HG03378 (cell line): ENCODE results near the gene TMEM154.

Source experiments
- ATAC-seq: cut with Tn5 transposase; IDR thresholded peaks from one replicate; pipeline ENCODE4 v1.9.1; 2021; ENCODE audit warnings: mild to moderate bottlenecking, moderate library complexity; ENCODE audit not compliant: unreplicated experiment

The TMEM154 gene

DNA sequence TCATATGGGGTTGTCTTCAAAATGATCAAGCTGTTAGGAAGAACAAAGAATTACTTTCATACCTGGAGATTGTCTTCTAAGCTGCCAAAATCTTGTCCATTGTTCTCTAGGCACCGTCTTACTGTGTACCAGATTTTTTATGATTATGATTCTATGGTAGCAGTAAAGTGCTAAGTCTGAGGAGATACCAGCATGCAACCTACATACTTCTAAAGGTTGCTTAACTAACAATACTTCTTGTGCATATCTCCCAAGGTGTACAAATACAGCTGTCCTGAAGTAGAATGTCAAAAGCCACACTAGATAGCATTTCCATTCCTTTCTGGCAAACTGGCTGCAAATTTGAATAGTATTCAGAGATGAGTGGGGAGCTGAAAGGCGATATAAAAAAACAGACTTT is 81.3 kb downstream of the TMEM154 start:
- no peak for ATAC-seq

DNA sequence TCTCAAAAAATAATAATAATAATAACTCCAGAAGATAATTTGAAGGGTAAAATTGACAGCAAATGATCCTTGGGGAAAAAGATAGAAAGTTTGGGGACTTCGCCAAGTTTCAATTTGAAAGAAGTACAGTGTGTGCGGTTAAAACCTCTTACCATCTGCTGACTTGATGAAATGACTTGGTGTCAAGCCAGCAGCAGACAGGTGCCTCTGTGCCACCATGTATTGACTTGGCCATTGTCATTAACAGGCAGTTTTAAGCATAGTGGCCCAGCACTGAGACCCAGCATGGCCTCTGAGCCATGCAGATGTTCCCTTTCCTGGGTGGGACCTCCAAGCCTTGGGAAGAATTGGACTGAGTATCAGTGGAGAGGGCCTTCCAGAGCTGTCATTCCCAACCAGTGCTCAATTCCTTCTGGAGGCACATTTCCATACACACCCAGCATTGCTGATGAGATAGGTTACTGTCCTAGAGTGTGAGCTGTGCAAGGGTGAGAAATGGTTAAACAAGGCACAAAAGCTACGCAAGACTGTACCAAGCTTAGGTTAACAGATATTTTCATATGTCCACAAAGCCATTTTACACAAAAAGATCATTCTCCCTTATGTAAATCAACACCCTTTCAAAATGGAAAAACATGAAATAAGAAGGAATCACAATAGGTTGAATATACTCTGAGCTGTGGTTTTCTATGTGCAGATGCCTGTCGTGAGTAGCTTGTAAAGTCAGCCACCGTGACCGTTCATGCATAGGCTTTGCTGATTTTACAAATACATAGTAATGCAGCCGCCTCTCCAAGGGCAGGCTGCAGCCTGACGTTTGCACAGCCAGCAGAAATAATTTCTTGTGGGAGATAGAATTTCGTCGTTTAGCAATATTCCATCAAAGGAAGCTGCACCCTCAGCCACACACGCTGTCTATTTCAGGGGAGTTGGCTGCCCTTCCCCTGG is 84.5 kb downstream of the TMEM154 start:
- ATAC-seq, result peak; percentile 87

- no peak for ATAC-seq
Observed at GRCh38 chr4:152594057-152594456, 85.7 kb downstream of the TMEM154 start.

DNA sequence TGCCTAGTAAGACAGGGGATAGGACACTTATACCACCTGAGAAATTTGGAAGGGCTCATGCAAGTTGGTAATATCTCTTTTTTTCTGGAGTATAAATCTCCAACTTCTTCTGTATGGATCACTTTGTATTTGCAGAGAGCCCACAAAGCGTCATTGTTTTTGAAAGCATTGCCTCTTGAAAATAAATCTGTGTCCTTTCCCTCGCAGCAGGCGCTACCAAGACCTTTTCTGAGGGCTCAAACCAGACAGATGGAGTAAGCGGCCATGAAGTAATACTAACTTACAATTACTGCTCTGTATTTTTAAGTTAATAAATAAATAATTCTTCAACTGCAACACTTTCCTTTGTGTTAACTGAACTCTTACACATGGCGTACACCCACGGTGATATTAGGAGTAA is 87.9 kb downstream of the TMEM154 start:
- no peak for ATAC-seq

DNA sequence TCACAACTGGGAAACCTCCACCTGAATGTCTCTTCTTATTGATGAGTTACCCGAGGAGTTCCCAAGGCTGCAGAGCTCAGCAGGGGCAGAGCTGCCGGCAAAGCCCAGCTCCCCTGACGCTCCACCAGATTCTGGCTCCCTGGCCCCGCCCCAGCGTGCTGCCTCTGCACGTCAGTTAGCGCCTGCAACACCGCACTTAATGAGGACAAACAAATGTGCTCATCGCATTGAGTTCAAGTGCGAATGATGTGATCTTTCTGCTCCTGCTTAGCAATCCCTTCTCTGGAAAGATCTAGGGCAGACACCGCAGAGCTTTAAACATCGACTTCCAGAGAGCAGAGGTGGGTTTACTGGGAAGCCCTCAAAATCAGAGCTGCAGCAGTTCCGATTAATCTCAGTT is 88.4 kb downstream of the TMEM154 start:
- no peak for ATAC-seq

DNA sequence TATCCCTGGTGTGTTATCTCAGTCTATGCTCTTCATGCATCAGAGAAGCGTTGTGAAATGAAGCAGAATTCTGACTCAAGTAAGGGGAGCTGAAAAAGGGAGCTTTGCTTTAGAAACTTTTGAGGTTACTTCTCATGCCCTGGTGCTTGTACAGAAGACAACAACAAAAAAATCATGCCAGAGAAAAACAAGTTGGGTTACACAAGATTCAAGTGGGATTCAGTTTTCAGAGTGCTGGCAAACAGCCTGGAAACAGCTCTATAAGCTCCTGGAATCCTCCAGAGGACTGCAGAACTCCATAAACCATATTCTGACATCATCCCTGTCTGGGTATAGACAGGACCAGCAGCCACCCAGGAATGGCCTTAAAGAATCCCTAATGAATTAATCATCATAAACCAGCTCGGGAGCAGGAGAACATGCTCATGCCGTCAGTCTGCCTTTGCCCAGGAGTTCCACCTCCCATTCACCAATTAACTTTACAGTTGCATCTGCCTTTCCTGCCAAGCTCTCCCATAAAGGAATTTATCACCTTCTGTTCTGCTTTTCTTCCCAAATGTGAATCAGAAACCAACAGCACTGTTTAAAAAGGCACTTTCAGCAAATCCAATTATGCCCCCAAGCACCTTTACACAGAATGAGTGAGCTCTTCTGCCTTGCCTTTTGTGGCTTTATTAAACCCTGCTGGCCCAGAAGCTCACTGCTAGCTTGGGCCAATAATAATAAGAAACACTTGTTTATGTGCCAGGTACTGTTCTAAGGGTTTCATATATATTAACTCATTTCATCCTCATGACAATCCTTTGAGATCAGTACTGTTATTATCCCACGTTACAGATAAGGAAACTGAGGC is 89.4 kb downstream of the TMEM154 start:
- no peak for ATAC-seq

- no peak for ATAC-seq
Observed at GRCh38 chr4:152588869-152589268, 90.9 kb downstream of the TMEM154 start.

- ATAC-seq, result no peak
Observed at GRCh38 chr4:152587127-152587526, 92.7 kb downstream of the TMEM154 start.

DNA sequence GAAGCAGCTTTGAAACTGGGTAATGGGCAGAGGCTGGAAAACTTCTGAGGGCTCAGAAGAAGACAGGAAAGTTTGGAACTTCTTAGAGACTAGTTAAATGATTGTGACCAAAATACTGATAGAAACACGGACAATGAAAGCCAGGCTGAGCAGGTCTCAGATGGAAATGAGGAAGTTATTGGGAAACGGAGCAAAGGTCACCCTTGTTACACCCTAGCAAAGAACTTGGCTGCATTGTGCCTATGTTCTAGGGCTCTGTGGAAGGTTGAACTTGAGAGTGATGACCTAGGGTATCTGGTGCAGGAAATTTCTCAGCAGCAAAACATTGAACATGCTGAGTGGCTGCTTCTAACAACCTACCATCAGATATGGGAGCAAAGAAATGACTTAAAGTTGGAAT is 93.1 kb downstream of the TMEM154 start:
- no peak for ATAC-seq

- peak; percentile 62 for ATAC-seq
Observed at GRCh38 chr4:152585023-152585441, 94.8 kb downstream of the TMEM154 start.

- ATAC-seq, result no peak
Observed at GRCh38 chr4:152581536-152582160, 98.1 kb downstream of the TMEM154 start.

GRCh38 chr4:152579916-152580315 is 99.9 kb downstream of the TMEM154 start:
- ATAC-seq, result no peak

DNA sequence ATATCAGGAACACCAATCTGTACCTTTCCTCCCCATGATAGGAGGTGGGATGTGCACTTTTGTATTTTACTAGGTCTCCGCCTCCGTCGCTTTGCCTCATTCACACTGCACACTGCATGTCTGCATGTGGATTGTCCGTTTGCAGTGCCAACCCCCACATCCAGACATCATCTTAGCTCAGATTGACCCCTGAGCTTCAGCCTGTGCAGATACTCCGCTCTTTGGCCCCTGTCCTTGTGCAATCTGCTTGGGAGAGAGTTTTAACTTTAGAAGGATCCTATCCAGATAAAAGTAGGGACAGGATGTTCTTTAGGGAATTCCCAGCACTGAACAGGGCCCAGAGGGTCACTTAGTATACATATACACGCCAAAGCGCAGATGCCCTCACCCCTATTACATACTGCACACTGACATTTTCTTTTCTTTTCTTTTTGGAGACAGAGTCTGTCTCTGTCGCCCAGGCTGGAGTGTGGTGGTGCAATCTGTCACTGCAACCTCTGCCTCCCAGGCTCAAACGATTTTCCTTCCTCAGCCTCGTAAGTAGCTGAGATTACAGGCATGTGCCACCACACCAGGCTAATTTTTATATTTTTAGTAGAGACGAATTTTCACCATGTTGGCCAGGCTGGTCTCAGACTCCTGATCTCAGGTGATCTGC is 100.6 kb downstream of the TMEM154 start:
- no peak for ATAC-seq

DNA sequence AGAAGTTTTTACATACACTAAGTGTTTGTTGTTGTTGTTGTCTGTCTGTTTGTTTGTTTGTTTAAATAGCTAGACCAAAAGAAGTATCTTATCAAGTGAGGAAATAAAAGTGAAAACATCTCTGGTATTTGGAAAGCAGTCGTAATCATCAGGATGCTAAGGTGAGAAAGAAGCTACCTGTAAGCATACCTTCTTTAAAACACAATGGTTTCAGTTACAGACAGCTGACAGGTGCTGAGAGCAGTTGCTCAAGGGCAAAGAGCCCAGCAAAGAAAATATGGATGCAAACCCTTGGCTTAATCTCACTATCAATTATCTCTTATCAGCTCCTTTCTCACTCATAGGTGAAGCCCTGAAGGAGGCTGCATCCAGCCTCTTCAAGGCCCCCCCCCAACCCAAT is 101.1 kb downstream of the TMEM154 start:
- no peak for ATAC-seq

GRCh38 chr4:152577708-152578396 is 101.9 kb downstream of the TMEM154 start:
- ATAC-seq, result no peak

DNA sequence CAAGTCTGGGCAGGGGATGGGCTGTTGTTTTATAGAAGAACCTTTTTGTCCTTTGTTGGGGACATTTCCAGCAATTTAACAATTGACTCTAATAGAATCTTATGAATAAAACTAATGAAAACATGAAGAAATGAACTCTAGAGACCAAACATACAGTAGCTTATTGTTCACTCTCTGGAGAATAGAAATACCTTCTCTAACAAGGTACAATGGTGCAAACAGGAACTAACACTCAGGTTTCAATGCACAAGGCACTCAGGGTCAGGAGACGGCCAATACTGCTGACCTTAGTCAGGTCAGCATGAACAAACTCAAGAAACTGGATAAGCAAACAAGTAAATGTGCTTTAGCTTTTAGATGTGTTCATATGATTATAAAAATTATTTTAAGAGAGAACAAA is 104.3 kb downstream of the TMEM154 start:
- ATAC-seq, result no peak

- ATAC-seq, result no peak
Observed at GRCh38 chr4:152573861-152574260, 105.9 kb downstream of the TMEM154 start.

DNA sequence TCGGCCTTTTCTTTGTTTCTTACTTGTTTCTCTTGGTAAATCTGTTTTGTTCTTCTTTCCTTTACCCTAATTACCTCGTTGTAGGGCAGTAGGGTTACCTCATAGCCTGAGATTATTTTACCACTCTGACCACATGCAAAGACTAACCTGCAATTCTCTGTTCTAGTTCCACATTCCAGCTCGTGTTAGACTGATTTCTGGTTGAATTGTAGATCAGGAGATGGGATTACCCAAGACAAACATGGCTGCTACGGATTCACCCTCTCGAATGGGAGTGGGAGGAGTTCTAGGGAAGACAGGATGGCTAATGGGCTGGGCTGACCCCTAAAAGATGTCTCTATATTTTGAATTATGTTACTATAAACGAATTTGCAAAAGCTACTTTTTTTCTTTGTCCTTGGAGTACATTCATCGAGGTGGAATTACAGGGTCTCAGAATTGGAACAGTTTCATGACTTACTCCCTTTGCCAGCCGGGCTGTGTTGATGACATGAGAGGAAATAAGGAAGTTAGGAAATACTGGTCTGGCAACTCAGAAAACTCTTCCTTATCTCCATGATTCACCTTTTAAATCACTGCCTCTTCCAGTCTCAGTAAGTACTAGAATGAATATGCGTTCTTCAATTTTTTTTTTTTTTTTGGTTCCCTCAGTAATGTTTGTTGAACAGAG is 107.2 kb downstream of the TMEM154 start:
- peak; percentile 76 for ATAC-seq

DNA sequence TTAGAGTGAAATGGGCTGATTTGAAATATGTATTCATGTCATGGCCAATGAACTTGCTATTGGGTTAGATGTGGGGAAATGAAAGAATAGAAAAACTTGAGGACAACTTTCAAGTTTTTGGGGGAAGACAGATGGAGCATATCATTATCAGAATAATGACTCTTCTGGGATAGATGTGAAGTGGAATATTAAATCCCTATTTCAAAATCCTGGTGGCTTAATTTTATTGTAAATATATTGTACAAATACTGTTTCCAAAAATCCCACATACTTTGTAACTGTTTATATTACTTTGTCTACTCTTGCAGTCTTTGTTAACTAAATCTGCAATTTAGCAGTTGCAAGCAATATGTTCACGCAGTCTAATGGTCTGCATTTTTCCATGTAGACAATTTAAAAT is 108.0 kb downstream of the TMEM154 start:
- ATAC-seq, result no peak

DNA sequence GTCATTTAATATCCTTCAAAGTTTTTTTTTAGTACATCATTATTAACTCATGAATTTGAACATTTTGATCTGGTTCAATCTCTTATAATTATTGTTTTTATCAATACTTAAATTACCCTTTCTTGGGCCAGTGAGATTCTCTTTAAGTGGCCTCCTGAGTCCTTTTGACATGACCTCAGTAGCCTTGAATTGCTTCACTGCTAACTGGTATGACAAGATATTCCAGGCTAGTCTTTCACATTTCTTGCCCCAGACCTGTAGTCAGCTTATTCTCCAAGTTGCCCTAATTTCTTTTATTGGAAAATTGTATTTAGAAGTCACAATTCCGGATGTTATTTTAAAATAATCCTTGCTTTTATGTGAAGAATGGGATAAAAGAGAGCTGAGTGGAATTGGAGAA is 108.5 kb downstream of the TMEM154 start:
- no peak for ATAC-seq
